ENCODE data around the gene P2RY2.
A peak's percentile ranks its signal among the peaks of the same experiment; 100 is the strongest.

The P2RY2 gene

GRCh38 chr11:73239571-73240189, 21.6 kb downstream of the P2RY2 start:
- no peak overlapping the region for H3K27ac ChIP-seq (ENCODE audit: poor library complexity, severe bottlenecking)
- H3K4me1 ChIP-seq (ENCODE audit: insufficient read depth, poor library complexity, severe bottlenecking), result peaks cover 19% of the 10 kb centered on the region
- TF ChIP-seq CTCF (IDR thresholded peaks at IDR 0.05; ENCODE audit: poor library complexity, severe bottlenecking), result no peak
- no peak overlapping the region for H3K4me3 ChIP-seq (ENCODE audit: severe bottlenecking)
- no peaks in the 10 kb centered on the region for H3K36me3 ChIP-seq (ENCODE audit: low read depth)
- no peaks in the 10 kb centered on the region for H3K9me3 ChIP-seq (ENCODE audit: severe bottlenecking)
- no peaks in the 10 kb centered on the region for H3K27me3 ChIP-seq (ENCODE audit: insufficient read depth, poor library complexity, severe bottlenecking)
- ATAC-seq (ENCODE audit: low read depth) (peak; percentile 19; the same call in 1 of the 3 replicates), DNase-seq (ENCODE audit: low spot score) (peak; percentile 34)

- no peak for TF ChIP-seq CTCF (IDR thresholded peaks at IDR 0.05; ENCODE audit: poor library complexity, severe bottlenecking)
These were observed 22.2 kb downstream of the P2RY2 start for GRCh38 chr11:73240190-73240781.

DNA sequence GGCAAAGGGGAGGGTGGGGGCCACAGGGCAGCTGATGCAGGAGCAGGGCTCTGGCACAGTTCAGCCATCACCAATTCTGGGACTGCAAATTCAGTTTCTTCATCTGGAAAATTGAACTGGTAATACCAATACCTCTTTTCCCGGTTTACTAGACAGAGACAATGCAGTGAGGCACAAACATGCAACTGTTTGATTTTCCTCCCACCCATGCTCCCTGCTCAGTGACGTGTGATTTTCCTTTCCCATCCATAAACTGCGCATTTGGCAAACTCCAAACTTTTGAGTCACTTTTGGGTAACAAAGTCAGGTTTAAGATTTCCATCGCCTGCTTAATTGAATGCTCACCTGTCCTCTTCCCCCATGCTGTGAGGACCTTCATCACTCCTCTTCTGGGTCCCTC, 23.2 kb downstream of the P2RY2 start:
- no peak for ATAC-seq (ENCODE audit: low read depth)
- no peak for TF ChIP-seq CTCF (IDR thresholded peaks at IDR 0.05; ENCODE audit: poor library complexity, severe bottlenecking)

More at GRCh38 chr11:73240190-73240781, 22.2 kb downstream of the P2RY2 start:
- H3K9me3 ChIP-seq (ENCODE audit: severe bottlenecking), result no peaks in the 10 kb centered on the region
- no peak overlapping the region for H3K27ac ChIP-seq (ENCODE audit: poor library complexity, severe bottlenecking)
- ATAC-seq (ENCODE audit: low read depth), result no peak
- peaks cover 19% of the 10 kb centered on the region for H3K4me1 ChIP-seq (ENCODE audit: insufficient read depth, poor library complexity, severe bottlenecking)
- peak; percentile 24 for DNase-seq (ENCODE audit: low spot score)
- no peak overlapping the region for H3K4me3 ChIP-seq (ENCODE audit: severe bottlenecking)
- H3K36me3 ChIP-seq (ENCODE audit: low read depth), result no peaks in the 10 kb centered on the region
- no peaks in the 10 kb centered on the region for H3K27me3 ChIP-seq (ENCODE audit: insufficient read depth, poor library complexity, severe bottlenecking)

GRCh38 chr11:73242251-73243092, 24.4 kb downstream of the P2RY2 start:
- Histone ChIP-seq H3K4me1 (ENCODE audit: insufficient read depth, poor library complexity, severe bottlenecking) (peaks cover 19% of the 10 kb centered on the region), H3K4me3 (ENCODE audit: severe bottlenecking) (no peak overlapping the region), H3K36me3 (ENCODE audit: low read depth) (no peaks in the 10 kb centered on the region), H3K27ac (ENCODE audit: poor library complexity, severe bottlenecking) (no peak overlapping the region), H3K27me3 (ENCODE audit: insufficient read depth, poor library complexity, severe bottlenecking) (no peaks in the 10 kb centered on the region), H3K9me3 (ENCODE audit: severe bottlenecking) (no peaks in the 10 kb centered on the region)
- peak; percentile 90 for TF ChIP-seq CTCF (IDR thresholded peaks at IDR 0.05; ENCODE audit: poor library complexity, severe bottlenecking)
- DNase-seq (ENCODE audit: low spot score) (peak; percentile 64), ATAC-seq (ENCODE audit: low read depth) (peak; percentile 82)

More for the DNA sequence above, 23.2 kb downstream of the P2RY2 start:
- Histone ChIP-seq H3K27me3 (ENCODE audit: insufficient read depth, poor library complexity, severe bottlenecking) (no peaks in the 10 kb centered on the region), H3K27ac (ENCODE audit: poor library complexity, severe bottlenecking) (no peak overlapping the region), H3K4me1 (ENCODE audit: insufficient read depth, poor library complexity, severe bottlenecking) (peaks cover 19% of the 10 kb centered on the region), H3K4me3 (ENCODE audit: severe bottlenecking) (no peak overlapping the region), H3K36me3 (ENCODE audit: low read depth) (no peaks in the 10 kb centered on the region), H3K9me3 (ENCODE audit: severe bottlenecking) (no peaks in the 10 kb centered on the region)
- peak; percentile 0 for DNase-seq (ENCODE audit: low spot score)

Measured in RWPE2 (cell line).